AG04450 (cell line): ENCODE results near the gene RBM42. TPM values are rescaled to one million over a fixed set of nuclear protein-coding genes. Genes with fewer than 3 reads are reported as not detected.
A peak's percentile ranks its signal among the peaks of the same experiment; 100 is the strongest.
"Not testable (repeated sequence)": the region's sequence is repeated elsewhere in the genome, so short reads cannot be mapped to it uniquely, and the experiment has no call there.

Source experiments
- CTCF ChIA-PET: fragments of 300-600, 350-600 bp; formaldehyde crosslinking; extraction: SDS; loops from one replicate; lab custom pipeline; 2022; ENCODE audit warnings: antibody characterized with exemption, inconsistent platforms; lab: Charles Lee
- POLR2A ChIA-PET: fragments of 350-600 bp; formaldehyde crosslinking; extraction: SDS; loops from one replicate; lab custom pipeline; 2021; ENCODE audit warnings: antibody characterized with exemption, inconsistent platforms; lab: Yijun Ruan, JAX
- DNase-seq: peaks from one replicate; pipeline ENCODE4 v3.0.0-alpha.2; 2011; ENCODE audit warnings: low read depth, low spot score
- H3K27ac ChIP-seq: one replicate; pipeline ENCODE4 v1.5.1; 2012; ENCODE audit warnings: low read depth, low read length, control low read depth
- H3K27me3 ChIP-seq: one replicate; pipeline ENCODE4 v1.6.0; 2012; ENCODE audit warnings: low read length; ENCODE audit not compliant: control insufficient read depth, insufficient read depth
- H3K4me3 ChIP-seq: 2 replicates; pipeline ENCODE4 v1.5.1; 2011; ENCODE audit warnings: mild to moderate bottlenecking, low read depth, low read length, control low read depth
- H3K9me3 ChIP-seq: 2 replicates; pipeline ENCODE4 v1.5.1; 2012; ENCODE audit warnings: low read length; ENCODE audit not compliant: control insufficient read depth, insufficient read depth
- CTCF ChIP-seq: IDR thresholded peaks from 2 replicates; pipeline ENCODE4 v1.5.1; 2011; ENCODE audit warnings: low read depth, low read length, control low read depth, inconsistent platforms
- polyA plus RNA-seq: library from polyadenylated mRNA; depleted of rRNA; stranded (reverse); fragments of >200 nt; gene quantifications from 2 replicates; pipeline ENCODE4 v1.2.3, GENCODE V29; 2011

Gene RBM42
- polyA plus RNA-seq, 1 experiment: 33.4 TPM

DNA sequence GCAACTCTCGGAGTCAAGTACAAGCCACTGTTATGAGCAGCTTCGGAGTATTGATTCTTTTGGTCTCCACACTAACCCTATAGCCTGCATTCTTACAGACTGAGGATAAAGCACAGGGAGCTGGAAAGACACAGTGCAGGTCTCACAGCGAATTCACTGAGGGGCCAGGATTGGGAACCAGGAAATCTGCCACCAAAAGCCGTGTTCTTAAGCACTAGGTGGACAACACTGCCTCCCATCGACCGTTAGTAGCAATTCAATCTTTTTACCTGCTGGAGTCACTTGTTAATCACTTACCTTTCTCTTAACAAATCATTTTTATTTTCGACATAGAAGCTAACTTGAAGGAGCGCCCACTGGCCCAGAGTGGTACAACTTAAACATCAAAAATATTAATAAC lies 36.6 kb upstream of the RBM42 start:
- no peaks in the 10 kb centered on the region for H3K9me3 ChIP-seq
- ChIA-PET CTCF (interaction anchor here (0.6 to 2.1 kb wide), 6 partner anchors 10 to 239 kb away, joined by 3 to 5 read pairs (median 3); no protein-coding TSS in a partner anchor), POLR2A (no interaction called here)
- no peak overlapping the region for H3K4me3 ChIP-seq
- H3K27ac ChIP-seq: no peak overlapping the region
- peak; percentile 3 for DNase-seq
- TF ChIP-seq CTCF: peak; percentile 56
- peaks cover 6% of the 10 kb centered on the region for H3K27me3 ChIP-seq

GRCh38 chr19:35595026-35595425 lies 33.8 kb upstream of the RBM42 start:
- H3K27me3 ChIP-seq, POLR2A ChIA-PET, CTCF ChIA-PET, H3K27ac ChIP-seq, H3K4me3 ChIP-seq, DNase-seq, H3K9me3 ChIP-seq: not testable (repeated sequence)

- ChIA-PET POLR2A (no interaction called here), CTCF (no interaction called here)
- DNase-seq: no peak
- Histone ChIP-seq H3K27ac (no peak overlapping the region), H3K4me3 (no peak overlapping the region), H3K9me3 (no peaks in the 10 kb centered on the region), H3K27me3 (peaks cover 9% of the 10 kb centered on the region)
- no peak for TF ChIP-seq CTCF
These were observed 32.9 kb upstream of the RBM42 start for GRCh38 chr19:35595928-35596327.

DNA sequence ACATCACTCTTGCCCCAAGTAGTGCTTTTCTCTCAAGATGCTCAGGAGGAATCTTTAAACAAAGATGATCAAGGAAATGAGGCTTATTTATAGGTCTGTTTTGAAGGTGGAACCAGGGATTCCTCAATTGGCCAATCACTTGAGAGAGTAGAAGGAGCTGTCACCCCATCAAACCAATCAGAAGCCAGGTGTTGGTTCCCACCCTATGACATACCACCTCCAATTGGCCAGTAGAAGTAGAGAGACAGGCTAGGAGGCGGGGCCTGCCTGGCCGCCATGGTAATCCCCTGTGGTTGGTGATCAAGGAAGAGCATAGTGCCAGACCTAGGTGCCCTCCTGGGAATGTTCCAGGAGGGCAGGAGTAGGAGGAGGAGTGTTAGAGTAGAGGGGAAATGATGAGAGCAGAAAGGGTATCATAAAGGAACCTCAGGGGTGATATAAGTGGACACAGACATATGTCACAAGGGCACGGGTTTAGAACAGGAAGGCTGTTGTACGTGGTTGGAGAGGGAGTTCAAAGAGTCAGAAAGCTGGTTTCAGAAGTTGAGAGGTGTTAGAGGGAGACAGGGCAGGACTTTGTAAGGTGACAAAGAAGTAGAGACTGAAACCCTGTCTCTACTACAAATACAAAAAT lies 32.4 kb upstream of the RBM42 start:
- CTCF ChIA-PET: no interaction called here
- Histone ChIP-seq H3K4me3 (no peak overlapping the region), H3K27me3 (peaks cover 11% of the 10 kb centered on the region), H3K9me3 (no peaks in the 10 kb centered on the region), H3K27ac (no peak overlapping the region)
- no peak for DNase-seq
- TF ChIP-seq CTCF: no peak
- POLR2A ChIA-PET: interaction anchor here (0.5 to 0.7 kb wide), 2 partner anchors 15 to 86 kb away, joined by 3 read pairs; no protein-coding TSS in a partner anchor

DNA sequence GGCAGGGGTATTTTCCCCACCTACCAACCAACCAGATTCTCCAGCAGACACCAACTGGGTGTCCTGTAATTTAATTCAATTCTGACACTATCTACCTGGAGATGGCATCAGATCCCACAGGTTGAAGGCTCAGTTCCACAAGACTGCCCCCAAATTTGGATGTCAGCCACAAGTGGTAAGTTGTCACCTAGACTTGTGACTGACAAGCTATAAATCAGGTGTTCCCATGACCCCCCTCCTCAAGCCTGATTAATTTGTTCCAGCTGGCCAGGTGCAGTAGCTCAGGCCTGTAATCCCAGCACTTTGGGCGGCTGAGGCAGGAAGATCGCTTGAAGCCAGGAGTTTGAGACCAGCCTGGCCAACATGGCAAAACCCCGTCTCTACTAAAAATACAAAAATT lies 26.9 kb upstream of the RBM42 start:
- DNase-seq: no peak
- Histone ChIP-seq H3K27me3 (peaks cover 7% of the 10 kb centered on the region), H3K27ac (no peak overlapping the region), H3K4me3 (no peak overlapping the region), H3K9me3 (no peaks in the 10 kb centered on the region; the same call in 1 of the 2 replicates)
- ChIA-PET POLR2A (no interaction called here), CTCF (interaction anchor here (1.3 kb wide), 1 partner anchor 10 kb away, joined by 3 read pairs; no protein-coding TSS in a partner anchor)
- no peak for TF ChIP-seq CTCF

GRCh38 chr19:35604436-35604835 lies 24.4 kb upstream of the RBM42 start:
- POLR2A ChIA-PET, DNase-seq, H3K27ac ChIP-seq, H3K27me3 ChIP-seq, H3K9me3 ChIP-seq, H3K4me3 ChIP-seq: not testable (repeated sequence)
- CTCF ChIA-PET: interaction anchor here (0.6 kb wide), 1 partner anchor 277 kb away, joined by 3 read pairs; no protein-coding TSS in a partner anchor

DNA sequence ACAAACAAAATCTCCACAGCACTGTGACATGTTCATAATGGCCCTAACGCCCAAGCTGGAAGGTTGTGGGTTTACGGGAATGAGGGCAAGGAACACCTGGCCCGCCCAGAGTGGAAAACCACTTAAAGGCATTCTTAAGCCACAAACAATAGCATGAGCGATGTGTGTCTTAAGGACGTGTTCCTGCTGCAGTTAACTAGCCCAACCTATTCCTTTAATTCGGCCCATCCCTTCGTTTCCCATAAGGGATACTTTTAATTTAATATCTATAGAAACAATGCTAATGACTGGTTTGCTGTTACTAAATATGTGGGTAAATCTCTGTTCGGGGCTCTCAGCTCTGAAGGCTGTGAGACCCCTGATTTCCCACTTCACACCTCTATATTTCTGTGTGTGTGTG lies 21.7 kb upstream of the RBM42 start:
- POLR2A ChIA-PET, H3K4me3 ChIP-seq, H3K9me3 ChIP-seq, H3K27ac ChIP-seq, H3K27me3 ChIP-seq, DNase-seq: not testable (repeated sequence)
- CTCF ChIA-PET: interaction anchor here (0.7 kb wide), 1 partner anchor 110 kb away, joined by 4 read pairs; no protein-coding TSS in a partner anchor
